PC-9 (cell line): ENCODE data around the gene ZNF674.

Experiments
- EZH2 ChIP-seq: fragments of 200-600 bp; sonication (generic); IDR thresholded peaks from 2 replicates; pipeline ENCODE4 v1.8.0; 2017; ENCODE audit warnings: antibody characterized with exemption, low read depth
- TF ChIP-seq, protein P1 (sequence below): fragments of 200-600 bp; sonication (generic); conservative IDR thresholded peaks from 2 replicates; pipeline ENCODE4 v1.6.1; 2017; ENCODE audit warnings: mixed run types, antibody characterized with exemption, mild to moderate bottlenecking, moderate library complexity

DNA sequence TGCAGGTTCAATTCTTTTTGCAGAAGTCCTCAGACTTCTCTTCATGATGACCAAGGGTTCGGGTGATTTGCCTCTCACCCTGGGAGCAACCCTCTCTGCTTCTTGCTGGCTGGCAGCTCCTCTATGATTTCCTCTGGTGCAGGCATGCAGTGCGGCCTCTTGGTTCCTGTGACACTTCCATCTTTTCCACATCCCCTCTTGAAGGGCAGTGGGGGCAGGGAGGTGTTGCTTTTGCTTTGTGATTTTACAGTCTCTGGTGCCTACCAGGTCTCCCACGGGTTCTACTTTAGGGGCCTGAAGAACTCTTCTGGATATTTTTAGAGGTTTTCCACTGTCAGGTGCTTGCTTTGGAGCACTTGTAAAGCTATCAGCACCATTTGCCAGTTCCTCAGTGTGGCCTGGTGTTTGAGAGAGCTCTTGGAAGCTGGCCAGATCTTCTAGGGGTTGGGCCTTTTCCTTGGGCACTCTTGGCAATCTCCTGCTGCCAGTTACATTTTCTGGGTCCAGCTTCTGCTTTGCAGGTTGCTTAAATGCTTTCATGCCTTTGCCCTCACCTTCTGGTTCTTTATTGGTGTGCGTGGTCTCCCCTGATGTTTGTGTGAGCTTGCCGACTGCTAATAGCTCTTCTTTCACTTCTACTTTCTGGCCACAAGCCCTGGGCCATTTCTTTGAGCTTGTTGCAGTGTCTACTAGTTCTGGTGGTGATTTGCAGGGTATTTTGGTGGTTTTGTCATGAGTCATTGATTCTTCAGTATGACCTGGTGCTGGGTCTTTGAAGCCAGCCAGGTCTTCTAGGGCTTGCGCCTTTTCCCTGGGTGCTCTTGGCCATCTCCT, 16.8 kb upstream of the ZNF674 start:
- TF ChIP-seq, protein P1, sequence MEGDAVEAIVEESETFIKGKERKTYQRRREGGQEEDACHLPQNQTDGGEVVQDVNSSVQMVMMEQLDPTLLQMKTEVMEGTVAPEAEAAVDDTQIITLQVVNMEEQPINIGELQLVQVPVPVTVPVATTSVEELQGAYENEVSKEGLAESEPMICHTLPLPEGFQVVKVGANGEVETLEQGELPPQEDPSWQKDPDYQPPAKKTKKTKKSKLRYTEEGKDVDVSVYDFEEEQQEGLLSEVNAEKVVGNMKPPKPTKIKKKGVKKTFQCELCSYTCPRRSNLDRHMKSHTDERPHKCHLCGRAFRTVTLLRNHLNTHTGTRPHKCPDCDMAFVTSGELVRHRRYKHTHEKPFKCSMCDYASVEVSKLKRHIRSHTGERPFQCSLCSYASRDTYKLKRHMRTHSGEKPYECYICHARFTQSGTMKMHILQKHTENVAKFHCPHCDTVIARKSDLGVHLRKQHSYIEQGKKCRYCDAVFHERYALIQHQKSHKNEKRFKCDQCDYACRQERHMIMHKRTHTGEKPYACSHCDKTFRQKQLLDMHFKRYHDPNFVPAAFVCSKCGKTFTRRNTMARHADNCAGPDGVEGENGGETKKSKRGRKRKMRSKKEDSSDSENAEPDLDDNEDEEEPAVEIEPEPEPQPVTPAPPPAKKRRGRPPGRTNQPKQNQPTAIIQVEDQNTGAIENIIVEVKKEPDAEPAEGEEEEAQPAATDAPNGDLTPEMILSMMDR, result no peak
- no peak for TF ChIP-seq EZH2
